Hepatocyte (in vitro differentiated cells): ENCODE results near the gene ADGRG6. TPM values are rescaled to one million over a fixed set of nuclear protein-coding genes. Genes with fewer than 3 reads are reported as not detected.

Source experiments
- DNase-seq: peaks from one replicate; pipeline ENCODE4 v3.0.0-alpha.2; 2016; ENCODE audit warnings: low spot score
- H2AFZ ChIP-seq: fragments of 200-600 bp; sonication (generic); 2 replicates; pipeline ENCODE4 v1.6.0; 2016; ENCODE audit warnings: antibody characterized with exemption, mild to moderate bottlenecking
- H3K27ac ChIP-seq: fragments of 200-600 bp; sonication (generic); 2 replicates; pipeline ENCODE4 v1.5.1; 2016; ENCODE audit warnings: mild to moderate bottlenecking
- H3K27me3 ChIP-seq: fragments of 200-600 bp; sonication (generic); 2 replicates; pipeline ENCODE4 v1.6.1; 2016
- H3K36me3 ChIP-seq: fragments of 200-600 bp; sonication (generic); replicated peaks from 2 replicates; pipeline ENCODE4 v1.5.1; 2016; ENCODE audit warnings: low read depth; ENCODE audit not compliant: insufficient read depth
- H3K4me1 ChIP-seq: fragments of 200-600 bp; sonication (generic); 2 replicates; pipeline ENCODE4 v1.5.1; 2016; ENCODE audit warnings: mild to moderate bottlenecking, moderate library complexity; ENCODE audit not compliant: insufficient read depth
- H3K4me2 ChIP-seq: fragments of 200-600 bp; sonication (generic); 2 replicates; pipeline ENCODE4 v1.6.0; 2016
- H3K4me3 ChIP-seq: fragments of 200-600 bp; sonication (generic); 2 replicates; pipeline ENCODE4 v1.5.1; 2016; ENCODE audit warnings: mild to moderate bottlenecking
- H3K79me2 ChIP-seq: fragments of 200-600 bp; sonication (generic); 2 replicates; pipeline ENCODE4 v1.6.0; 2017; ENCODE audit warnings: mild to moderate bottlenecking
- H3K9me2 ChIP-seq: fragments of 200-600 bp; sonication (generic); replicated peaks from 2 replicates; pipeline ENCODE4 v1.6.0; 2017; ENCODE audit warnings: mild to moderate bottlenecking; ENCODE audit not compliant: insufficient read depth
- H3K9me3 ChIP-seq: fragments of 200-600 bp; sonication (generic); 2 replicates; pipeline ENCODE4 v1.5.1; 2016; ENCODE audit warnings: low read depth, mild to moderate bottlenecking
- H4K20me1 ChIP-seq: fragments of 200-600 bp; sonication (generic); 2 replicates; pipeline ENCODE4 v1.6.0; 2016; ENCODE audit warnings: mild to moderate bottlenecking; ENCODE audit not compliant: insufficient read depth, poor library complexity, severe bottlenecking
- EZH2 ChIP-seq: fragments of 200-600 bp; sonication (generic); IDR thresholded peaks from 2 replicates; pipeline ENCODE4 v1.6.1; 2016; ENCODE audit warnings: antibody characterized with exemption, mild to moderate bottlenecking, borderline replicate concordance
- EZH2phosphoT487 ChIP-seq: fragments of 200-600 bp; sonication (generic); IDR thresholded peaks from one replicate; pipeline ENCODE4 v1.6.1; 2018; ENCODE audit warnings: antibody characterized with exemption, mild to moderate bottlenecking, low read depth, moderate library complexity; ENCODE audit not compliant: unreplicated experiment, severe bottlenecking
- WGBS: methylation state at CpG from one replicate; pipeline ENCODE4 v1.1.6; 2016; ENCODE audit warnings: low lambda C conversion rate; ENCODE audit errors: missing lambda C conversion rate; 5-methylcytosine and 5-hydroxymethylcytosine counted together
- polyA plus RNA-seq: library from polyadenylated mRNA; unstranded; fragments of >200 nt; fragmentation: Nextera tagmentation; extraction: Ambion mirVana; gene quantifications from 2 replicates; pipeline ENCODE4 v1.2.1, GENCODE V29; 2016
- total RNA-seq: library from RNA; depleted of rRNA; stranded (reverse); fragments of >200 nt; gene quantifications from 2 replicates; pipeline ENCODE4 v1.2.3, GENCODE V29; 2014
- TF ChIP-seq, protein P1 (sequence below): fragments of 200-600 bp; sonication (generic); IDR thresholded peaks from 2 replicates; pipeline ENCODE4 v1.5.1; 2016; ENCODE audit warnings: antibody characterized with exemption, mild to moderate bottlenecking; ENCODE audit not compliant: poor library complexity

Gene ADGRG6
- total and polyA plus RNA-seq, 2 experiments from 2014 or later: 13.9 to 92.0 TPM

DNA sequence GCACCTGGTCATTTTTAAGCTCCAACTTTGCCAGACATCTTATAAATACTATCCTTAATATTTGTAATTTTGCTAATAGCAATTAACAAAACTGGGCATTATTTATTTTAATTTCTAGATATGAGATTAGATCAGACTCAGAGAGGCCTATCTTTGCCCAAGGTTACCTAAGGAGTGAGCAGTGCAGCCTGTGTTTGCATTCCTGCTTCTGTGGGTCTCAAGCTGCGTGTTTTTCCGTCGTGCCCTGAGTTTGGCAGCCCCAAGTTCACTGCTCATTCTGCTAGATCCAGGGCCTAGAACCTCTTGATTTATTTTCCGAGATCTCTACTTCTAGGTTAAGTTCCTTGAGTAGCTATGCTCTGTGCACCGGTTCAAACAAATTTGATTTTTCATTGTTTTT lies 11.0 kb upstream of the ADGRG6 start:
- no peaks in the 10 kb centered on the region for H3K9me3 ChIP-seq

DNA sequence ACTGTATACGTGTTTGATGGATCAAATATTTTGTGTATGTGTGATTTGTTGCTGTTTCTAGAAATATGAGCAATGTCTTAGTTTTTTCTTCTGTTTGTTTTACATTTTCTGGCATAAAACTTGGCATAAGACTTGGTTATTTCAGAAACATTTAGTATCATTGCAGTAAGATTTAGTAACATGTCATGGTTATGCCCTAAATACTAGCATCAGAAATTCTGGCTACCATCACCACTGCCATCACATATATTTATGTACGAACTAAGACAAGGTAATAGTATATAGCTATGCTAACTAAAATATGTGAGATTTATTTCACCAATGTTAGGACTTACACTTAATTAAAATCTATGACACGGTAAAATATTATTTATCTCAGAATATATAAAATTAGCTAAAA lies 10.3 kb upstream of the ADGRG6 start:
- Histone ChIP-seq H3K4me2 (no peak overlapping the region), H4K20me1 (no peaks in the 10 kb centered on the region), H3K9me2 (no peaks in the 10 kb centered on the region), H3K36me3 (no peaks in the 10 kb centered on the region), H2AFZ (peak overlapping the region; percentile 21), H3K4me1 (peaks cover 4% of the 10 kb centered on the region), H3K79me2 (no peaks in the 10 kb centered on the region), H3K4me3 (no peak overlapping the region), H3K27me3 (no peaks in the 10 kb centered on the region), H3K27ac (no peak overlapping the region), H3K9me3 (no peaks in the 10 kb centered on the region)
- no peak for DNase-seq
- no peak for TF ChIP-seq EZH2
- TF ChIP-seq EZH2phosphoT487: no peak
- TF ChIP-seq, protein P1, sequence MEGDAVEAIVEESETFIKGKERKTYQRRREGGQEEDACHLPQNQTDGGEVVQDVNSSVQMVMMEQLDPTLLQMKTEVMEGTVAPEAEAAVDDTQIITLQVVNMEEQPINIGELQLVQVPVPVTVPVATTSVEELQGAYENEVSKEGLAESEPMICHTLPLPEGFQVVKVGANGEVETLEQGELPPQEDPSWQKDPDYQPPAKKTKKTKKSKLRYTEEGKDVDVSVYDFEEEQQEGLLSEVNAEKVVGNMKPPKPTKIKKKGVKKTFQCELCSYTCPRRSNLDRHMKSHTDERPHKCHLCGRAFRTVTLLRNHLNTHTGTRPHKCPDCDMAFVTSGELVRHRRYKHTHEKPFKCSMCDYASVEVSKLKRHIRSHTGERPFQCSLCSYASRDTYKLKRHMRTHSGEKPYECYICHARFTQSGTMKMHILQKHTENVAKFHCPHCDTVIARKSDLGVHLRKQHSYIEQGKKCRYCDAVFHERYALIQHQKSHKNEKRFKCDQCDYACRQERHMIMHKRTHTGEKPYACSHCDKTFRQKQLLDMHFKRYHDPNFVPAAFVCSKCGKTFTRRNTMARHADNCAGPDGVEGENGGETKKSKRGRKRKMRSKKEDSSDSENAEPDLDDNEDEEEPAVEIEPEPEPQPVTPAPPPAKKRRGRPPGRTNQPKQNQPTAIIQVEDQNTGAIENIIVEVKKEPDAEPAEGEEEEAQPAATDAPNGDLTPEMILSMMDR: no peak
- 94% methylated on average over 3 of the region's 3 CpGs for WGBS

More for the DNA sequence above, 11.0 kb upstream of the ADGRG6 start:
- H3K4me2 ChIP-seq: no peak overlapping the region
- peak overlapping the region; percentile 21 for H2AFZ ChIP-seq
- no peak for DNase-seq
- H3K9me2 ChIP-seq: no peaks in the 10 kb centered on the region
- H3K4me3 ChIP-seq: no peak overlapping the region
- H3K4me1 ChIP-seq: peaks cover 4% of the 10 kb centered on the region
- H3K27ac ChIP-seq: no peak overlapping the region
- no peaks in the 10 kb centered on the region for H3K36me3 ChIP-seq
- no peaks in the 10 kb centered on the region for H3K27me3 ChIP-seq
- no peaks in the 10 kb centered on the region for H4K20me1 ChIP-seq
- WGBS: 78% methylated on average over 5 of the region's 5 CpGs
- TF ChIP-seq EZH2phosphoT487 (no peak), EZH2 (no peak)
- H3K79me2 ChIP-seq: no peaks in the 10 kb centered on the region

DNA sequence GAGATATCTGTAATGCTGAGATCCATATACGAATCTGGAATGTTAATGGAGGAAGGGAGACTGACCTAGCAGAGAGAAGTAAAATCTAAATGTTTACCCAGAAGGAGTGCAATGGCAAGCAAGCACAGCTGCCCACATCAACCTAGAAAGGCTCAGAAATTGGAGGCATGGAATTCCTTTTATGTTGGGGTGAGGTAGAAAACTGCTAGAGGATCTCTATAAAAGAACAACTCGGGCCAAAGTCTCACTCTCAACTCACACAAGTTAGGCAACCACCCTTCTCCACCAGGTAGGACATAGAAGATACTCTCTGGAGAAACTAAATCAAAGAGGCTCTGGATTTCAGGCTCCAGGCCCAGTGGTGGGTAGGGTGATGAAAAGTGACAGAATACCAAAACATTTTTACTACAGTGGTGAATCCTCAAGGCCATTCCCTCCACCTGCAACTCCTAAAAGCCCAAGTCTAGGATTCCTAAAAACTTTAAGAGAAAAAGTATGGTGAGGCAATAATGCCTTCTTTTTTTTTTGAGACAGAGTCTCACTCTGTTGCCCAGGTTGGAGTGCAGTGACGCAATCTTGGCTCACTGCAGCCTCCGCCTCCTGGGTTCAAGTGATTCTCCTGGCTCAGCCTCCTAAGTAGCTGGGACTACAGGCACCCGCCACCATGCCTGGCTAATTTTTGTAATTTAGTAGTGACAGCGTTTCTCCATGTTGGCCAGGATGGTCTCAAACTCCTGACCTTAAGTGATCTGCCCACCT lies 9.5 kb upstream of the ADGRG6 start:
- Histone ChIP-seq H3K79me2 (no peaks in the 10 kb centered on the region), H3K27me3 (no peaks in the 10 kb centered on the region), H3K4me1 (peaks cover 4% of the 10 kb centered on the region), H2AFZ (no peak overlapping the region), H3K9me3 (no peaks in the 10 kb centered on the region), H3K27ac (peak overlapping the region; percentile 38), H3K9me2 (no peaks in the 10 kb centered on the region), H3K4me2 (no peak overlapping the region), H3K4me3 (no peak overlapping the region), H4K20me1 (no peaks in the 10 kb centered on the region), H3K36me3 (no peaks in the 10 kb centered on the region)
- TF ChIP-seq EZH2phosphoT487 (no peak), EZH2 (no peak)
- TF ChIP-seq, protein P1: no peak
- 78% methylated on average over 6 of the region's 6 CpGs for WGBS
- DNase-seq: peak; percentile 16

DNA sequence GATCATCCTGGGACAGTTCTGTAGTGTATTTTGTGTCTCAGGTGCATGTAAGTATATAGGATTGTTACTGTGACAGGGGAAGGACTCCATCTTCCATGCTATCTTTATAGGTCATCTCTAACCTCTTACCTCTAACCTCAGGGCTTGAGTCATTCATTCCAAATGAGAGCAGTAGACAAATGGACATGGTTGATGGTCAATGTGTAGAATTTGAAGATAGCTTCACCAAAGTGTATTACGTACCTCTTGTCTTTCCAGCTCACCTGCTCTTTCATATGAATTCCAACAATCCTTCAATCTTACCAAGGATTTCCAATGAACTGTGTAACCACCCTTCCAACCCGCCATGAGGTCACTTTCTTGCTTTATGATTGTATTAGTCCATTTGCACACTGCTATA lies 8.7 kb upstream of the ADGRG6 start:
- Histone ChIP-seq H4K20me1 (no peaks in the 10 kb centered on the region), H3K4me2 (no peak overlapping the region), H3K36me3 (no peaks in the 10 kb centered on the region), H3K79me2 (no peaks in the 10 kb centered on the region), H3K9me3 (no peaks in the 10 kb centered on the region), H2AFZ (no peak overlapping the region), H3K27me3 (no peaks in the 10 kb centered on the region), H3K27ac (no peak overlapping the region), H3K4me3 (no peak overlapping the region), H3K4me1 (peaks cover 4% of the 10 kb centered on the region), H3K9me2 (no peaks in the 10 kb centered on the region)
- TF ChIP-seq, protein P1: no peak
- TF ChIP-seq EZH2phosphoT487: no peak
- no peak for TF ChIP-seq EZH2
- DNase-seq: no peak
- WGBS: 97% methylated on average over 2 of the region's 2 CpGs
